HG03460 (cell line): ENCODE measurements around the gene ITIH3.
"Not testable (repeated sequence)": the region's sequence is repeated elsewhere in the genome, so short reads cannot be mapped to it uniquely, and the experiment has no call there.

Source experiments
- ATAC-seq: cut with Tn5 transposase; IDR thresholded peaks from one replicate; pipeline ENCODE4 v1.9.1; 2021; ENCODE audit not compliant: unreplicated experiment

ITIH3 gene, protein sequence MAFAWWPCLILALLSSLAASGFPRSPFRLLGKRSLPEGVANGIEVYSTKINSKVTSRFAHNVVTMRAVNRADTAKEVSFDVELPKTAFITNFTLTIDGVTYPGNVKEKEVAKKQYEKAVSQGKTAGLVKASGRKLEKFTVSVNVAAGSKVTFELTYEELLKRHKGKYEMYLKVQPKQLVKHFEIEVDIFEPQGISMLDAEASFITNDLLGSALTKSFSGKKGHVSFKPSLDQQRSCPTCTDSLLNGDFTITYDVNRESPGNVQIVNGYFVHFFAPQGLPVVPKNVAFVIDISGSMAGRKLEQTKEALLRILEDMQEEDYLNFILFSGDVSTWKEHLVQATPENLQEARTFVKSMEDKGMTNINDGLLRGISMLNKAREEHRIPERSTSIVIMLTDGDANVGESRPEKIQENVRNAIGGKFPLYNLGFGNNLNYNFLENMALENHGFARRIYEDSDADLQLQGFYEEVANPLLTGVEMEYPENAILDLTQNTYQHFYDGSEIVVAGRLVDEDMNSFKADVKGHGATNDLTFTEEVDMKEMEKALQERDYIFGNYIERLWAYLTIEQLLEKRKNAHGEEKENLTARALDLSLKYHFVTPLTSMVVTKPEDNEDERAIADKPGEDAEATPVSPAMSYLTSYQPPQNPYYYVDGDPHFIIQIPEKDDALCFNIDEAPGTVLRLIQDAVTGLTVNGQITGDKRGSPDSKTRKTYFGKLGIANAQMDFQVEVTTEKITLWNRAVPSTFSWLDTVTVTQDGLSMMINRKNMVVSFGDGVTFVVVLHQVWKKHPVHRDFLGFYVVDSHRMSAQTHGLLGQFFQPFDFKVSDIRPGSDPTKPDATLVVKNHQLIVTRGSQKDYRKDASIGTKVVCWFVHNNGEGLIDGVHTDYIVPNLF

DNA sequence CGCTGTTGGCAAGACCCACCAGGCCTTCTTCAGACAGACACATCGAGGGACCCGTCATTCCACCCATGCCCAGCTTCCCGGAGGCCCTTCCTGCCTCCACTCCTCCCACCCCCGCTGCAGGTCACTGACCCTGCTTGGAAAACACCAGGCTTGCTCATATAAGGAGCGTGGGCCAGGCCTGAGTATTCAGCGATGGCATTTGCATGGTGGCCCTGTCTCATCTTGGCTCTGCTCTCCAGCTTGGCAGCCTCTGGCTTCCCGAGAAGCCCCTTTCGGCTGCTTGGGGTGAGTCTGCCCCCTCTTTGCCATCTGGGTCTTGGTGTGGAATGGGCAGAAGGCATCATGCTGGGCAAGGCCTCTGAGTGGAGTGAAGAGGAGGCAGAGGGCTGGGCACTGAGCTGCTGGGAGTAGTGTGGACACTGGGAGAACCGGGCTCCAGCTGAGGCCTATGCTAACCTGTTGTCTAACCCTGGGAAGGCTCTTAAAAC lies at the start of gene ITIH3:
Gene ITIH3, plus strand, starts transcription at position 185 of the 488 bp plus-strand sequence. Its CDS starts 8 bp downstream, at position 193.
- ATAC-seq: no peak

DNA sequence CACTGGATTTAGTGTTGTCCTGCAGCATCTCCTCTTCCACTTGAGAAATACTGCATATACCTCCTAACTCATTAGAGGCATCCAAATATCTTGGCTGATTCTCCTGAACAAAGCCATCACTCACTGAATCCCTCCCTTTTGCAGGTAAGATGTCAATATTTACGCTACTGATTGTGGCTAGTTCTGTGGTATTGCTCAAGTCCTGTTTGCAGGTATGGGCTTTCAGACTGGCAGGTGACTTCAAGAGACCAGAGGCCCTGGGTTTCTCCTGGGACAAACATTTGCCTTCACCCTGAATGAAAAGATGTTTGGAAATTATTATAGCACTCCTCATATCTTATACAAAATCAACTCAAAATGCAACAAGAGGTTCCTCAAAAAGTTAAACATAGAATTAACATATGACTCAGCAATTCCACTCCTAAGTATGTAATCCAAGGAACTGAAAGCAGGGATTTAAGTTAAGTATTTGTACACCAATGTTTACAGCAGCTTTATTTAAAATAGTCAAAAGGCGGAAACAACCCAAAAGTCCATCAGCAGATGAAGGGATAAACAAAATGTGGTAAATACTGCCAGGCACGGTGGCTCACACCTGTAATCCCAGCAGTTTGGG lies 42.4 kb upstream of the ITIH3 start:
- ATAC-seq: no peak

DNA sequence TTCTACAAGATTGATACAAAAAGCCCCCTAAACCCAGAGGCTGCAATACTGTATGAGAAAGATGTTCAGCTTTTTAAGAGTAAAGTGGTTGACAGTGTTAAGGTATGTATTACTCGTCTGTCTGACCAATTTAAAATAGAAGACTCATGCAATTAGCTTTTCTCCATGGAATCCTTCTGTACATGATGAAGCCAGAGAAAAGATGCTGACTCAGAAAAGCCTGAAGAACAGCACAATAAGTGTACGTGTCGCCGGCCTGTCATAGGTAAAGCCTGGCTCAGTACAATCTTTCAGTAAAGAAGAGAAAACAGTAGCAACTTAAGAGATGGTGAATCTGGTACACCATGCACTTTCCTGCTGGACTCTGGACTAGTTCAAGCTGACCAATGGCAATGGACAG lies 40.2 kb upstream of the ITIH3 start:
- no peak for ATAC-seq

DNA sequence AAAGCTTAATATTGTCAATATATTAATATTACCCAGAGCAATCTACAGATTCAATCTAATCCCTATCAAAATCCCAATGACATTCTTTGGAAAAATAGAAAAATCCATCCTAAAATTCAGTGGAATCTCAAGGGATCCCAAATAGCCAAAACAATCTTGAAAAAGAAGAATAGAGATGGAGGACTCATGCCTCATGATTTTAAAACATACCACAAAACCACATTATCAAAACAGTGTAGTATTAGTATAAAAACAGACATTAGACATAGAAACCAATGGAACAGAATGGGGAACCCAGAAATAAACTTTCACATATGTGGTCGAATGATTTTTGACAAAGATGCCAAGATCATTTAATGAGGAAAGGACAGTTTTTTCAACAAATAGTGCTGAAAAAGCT lies 38.5 kb upstream of the ITIH3 start:
- ATAC-seq: no peak

DNA sequence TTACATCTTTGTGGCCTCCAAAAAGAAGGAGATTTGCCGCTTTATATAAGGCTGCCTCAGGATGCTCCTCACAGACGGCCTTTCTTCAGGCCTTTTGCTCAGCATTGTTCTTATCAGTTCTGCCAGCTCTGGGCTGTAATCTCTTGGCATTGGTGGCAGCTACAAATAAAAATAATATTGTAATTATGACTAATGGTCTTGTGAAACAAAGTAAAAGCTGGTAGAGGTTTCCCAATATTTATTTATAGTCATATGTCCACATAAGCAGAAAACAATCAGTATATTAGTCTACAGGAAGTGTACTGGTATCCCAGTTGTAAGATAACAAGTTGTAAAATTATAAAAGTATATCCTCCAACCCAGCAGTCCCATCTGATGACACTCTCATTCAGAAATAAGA lies 31.1 kb upstream of the ITIH3 start:
- ATAC-seq: no peak

DNA sequence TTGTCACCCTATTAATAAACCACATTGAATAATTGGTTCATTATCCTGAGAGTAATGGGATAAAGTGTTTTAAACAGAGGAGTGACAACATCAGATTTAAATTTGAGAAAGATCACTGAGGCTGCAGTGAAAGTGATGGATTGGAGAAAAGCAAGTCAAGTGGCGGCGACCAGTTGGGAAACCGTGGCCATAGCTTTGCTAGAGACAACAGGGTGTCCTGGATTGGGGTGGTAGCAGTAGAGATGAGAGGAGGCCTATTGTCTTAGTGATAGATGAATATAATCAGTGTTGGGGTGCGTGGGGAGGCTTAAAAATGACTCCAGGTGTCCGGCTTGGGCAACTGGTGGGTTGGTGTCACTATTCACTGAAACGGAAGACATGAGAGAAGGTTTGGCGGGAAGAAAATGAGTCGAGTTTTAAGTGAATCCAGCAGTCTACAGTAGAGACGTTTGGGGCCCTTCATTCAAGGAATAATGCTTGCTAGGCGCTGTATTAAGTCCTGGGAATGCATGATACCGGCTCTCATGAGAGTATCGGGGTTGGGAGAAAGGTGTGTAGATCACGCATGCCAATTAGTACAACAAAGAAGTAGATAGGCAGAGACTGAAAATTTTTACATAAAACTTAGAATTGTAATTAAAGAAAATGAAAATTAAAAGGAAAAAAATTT lies 24.7 kb upstream of the ITIH3 start:
- no peak for ATAC-seq

DNA sequence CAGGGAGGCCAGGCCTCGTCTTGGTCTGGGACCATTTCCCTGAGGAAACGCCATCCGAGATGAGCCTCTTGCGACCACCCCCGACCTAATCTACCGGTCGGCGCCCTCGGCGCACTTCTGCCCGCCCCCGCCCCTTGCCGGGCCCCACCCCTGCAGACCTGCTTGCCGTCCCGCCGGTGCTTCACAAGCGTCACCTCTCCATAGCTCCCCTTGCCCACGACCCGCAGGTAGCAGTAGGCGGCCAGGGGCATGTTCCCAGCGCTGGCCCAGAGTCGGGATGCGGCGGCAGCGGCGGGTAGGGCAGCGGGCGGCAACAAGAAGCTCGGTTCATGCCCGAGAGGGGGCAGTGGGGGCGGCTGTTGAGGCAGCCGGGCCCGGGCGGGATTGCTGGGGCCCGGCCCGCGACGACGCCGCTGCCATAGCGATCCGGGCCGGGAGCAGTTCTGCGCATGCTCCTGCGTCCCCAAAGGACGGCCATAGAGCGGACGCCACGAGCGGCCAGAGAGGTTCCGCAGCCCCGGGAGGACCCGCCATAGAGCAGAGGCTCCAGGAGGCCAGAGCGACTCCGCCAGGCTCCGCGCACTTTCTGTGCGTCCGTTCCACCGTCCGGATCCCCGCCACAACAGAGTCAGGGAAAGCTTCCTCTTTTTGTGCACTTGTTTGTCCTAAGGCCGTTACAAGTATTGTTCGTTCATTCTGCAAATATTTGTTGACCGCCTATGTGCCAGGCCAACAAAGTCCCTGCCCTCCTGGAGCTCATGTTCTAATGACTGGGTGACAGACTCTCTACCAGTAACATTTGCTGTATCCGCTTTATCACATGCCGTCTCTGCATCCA lies 23.9 kb upstream of the ITIH3 start, which contains the start of gene NEK4:
Gene NEK4, minus strand, starts transcription at position 445 of the 838 bp plus-strand sequence. Its CDS starts 194 bp downstream, at position 251.
- peak; percentile 86 for ATAC-seq

DNA sequence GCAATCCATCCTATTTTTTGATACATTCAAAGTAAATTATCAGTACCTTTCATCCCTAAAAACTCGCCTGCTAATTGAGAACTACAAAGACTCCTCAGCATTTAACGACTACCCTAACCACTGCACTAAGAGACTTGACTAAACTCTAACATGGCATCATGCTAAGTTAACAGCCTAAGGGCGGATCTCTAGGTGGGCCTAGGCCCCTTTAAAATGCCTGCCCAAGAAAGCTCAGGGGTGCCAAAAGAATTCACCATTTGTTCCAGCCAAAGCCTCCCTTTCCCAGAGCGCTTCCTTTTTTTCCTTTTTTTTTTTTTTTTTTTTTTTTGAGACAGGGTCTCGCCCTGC lies 23.3 kb upstream of the ITIH3 start:
- ATAC-seq: peak; percentile 20

DNA sequence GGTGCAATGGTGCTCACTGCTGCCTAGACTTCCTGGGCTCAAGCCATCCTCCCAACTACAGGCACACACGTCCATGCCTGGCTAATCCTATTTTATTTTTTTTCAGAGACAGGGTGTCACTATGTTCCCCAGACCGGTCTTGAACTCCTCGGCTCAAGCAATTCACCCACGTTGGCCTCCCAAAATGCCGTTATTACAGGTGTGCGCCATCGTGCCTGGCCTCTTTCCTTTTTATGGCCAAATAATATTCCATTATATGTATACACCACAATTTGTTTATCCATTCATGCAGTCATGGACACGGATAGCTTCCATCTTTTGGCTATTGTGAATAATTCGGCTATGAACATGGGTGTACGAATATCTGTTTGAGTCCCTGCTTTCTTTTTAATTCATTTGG lies 22.9 kb upstream of the ITIH3 start:
- no peak for ATAC-seq

DNA sequence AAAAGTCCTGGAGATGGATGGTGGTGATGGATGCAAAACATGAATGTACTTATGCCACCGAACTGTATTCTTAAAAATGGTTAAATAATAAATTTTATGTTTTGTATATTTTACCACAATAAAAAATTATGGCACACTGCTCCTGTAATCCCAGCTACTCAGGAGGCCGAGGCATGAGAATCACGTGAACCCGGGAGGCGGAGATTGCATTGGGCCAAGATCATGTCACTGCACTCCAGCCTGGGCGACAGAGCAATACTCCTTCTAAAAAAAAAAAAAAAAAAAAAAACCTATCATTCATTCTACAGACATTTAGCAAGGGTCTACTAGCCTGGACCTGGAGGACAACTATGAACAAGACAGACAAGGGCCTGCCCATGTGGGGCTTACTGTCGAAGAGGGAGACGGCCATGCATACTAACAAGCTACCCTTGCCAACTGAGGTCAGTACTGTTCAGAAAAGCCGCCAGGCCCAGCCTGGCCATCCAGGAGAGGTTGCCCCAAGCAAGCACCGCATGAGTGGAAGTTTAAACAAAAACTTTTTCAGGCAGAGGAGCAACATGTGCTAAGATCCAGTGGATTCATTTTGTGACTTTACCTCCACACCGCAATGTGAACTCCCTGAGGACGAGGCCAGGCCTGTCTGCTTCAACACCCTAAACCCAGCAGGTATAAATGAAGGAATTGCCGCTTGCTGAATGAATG lies 21.1 kb upstream of the ITIH3 start:
- no peak for ATAC-seq

DNA sequence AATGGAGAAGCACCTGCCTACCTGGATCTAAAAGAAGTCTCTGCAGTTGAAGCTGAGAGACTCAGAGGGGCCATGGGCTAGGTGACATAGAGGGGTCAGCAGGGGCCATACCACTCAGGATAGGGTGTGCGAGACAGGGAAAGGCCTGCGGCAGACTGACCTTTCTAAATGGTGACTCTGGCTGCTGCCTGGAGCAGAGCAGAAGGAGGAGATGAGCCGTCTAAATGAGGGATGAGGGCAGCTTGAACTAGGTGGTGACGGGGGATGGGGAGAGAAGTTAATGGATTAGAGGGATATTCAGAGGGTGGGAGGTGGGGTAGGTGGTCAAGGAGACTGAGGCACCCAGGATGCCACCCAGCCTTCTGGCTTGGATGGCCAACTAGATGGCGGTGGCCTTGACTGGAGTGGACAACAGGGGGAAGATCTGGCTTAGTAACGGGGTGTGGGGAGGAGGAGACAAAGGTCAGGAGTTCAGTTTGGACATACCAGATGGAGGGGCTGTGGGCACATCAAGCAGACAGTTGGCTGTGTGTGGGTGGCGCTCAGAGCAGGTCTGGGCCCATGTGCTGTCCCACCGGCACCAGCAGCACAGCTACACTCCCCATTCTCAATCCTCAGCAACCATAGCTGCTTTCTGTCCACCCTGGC lies 20.4 kb upstream of the ITIH3 start:
- ATAC-seq: no peak

DNA sequence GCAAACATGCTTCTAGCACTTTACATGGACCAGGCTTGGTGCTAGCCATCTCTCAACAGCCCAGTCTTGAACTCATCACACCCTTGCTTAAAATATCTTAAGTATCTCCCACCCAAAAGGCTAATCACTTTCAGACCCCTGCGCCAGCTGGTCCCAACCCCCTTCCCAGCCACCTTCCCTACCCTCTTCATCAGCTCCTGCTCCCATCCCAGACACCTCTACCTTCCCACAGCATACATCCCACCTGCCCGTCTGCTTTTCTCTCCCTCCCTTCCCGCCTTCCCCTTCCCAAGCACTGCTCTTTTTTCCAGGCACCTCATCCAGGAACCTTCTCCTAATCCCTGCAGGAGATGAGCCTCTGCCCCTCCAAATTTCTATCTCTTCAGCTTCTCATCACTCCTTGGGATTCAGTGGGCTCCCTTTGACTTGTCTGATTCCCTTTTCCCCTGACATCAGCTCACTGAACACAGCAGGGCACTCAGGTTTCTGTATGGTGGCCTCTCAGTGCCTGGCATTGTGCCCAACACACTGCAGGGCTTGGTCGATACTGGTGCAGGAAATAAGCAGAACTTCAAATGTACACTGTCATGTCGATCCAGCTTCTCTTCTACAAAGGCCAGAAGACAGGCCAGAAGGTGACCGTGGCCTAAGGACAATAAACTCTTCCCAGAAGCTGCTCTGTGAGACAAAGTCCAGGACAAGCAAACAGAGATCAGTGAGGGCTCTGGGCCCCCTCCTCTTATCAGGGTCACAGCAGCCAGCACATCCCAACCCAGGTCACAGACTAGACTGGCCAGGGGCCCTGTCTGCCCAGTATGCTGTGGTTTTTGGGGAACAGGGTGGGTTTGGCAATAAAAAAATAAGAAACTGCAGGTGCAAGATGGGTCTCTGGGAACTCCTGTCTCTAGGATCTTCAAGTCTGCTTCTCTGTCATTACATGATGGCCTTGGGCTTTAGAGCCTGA lies 19.4 kb upstream of the ITIH3 start:
- no peak for ATAC-seq

DNA sequence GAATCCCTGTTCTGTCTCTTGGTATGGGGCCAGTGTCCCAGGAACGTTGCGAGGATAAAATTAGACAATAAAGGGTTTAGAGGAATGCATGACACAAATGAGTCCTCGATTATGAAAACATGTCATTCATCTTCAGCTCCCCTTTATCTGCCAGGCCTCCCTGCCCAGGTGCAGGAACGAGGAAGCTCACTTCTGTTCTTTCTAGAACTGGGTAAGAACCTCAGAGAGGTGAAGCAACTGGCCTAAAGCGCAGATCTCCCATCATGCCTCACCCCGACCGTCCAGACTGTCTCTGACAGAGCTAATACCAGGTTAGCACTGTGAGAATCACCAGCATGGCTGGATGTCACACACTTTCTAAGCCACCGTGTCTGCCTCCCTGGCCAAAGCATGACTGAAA lies 18.7 kb upstream of the ITIH3 start:
- no peak for ATAC-seq

DNA sequence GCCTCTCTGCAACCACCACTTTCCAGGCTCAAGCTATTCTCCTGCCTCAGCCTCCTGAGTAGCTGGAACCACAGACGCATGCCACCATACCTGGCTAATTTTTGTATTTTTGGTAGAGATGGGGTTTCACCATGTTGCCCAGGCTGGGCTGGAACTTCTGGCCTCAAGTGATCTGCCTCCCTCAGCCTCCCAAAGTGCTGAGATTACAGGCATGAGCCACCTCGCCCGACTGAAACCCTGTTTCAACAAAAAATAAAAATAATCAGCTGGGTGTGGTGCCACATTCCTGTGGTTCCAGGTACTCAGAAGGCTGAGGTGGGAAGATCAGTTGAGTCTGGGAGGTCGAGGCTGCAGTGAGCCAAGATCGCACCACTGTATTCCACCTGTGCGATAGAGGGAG lies 18.1 kb upstream of the ITIH3 start:
- not testable (repeated sequence) for ATAC-seq

DNA sequence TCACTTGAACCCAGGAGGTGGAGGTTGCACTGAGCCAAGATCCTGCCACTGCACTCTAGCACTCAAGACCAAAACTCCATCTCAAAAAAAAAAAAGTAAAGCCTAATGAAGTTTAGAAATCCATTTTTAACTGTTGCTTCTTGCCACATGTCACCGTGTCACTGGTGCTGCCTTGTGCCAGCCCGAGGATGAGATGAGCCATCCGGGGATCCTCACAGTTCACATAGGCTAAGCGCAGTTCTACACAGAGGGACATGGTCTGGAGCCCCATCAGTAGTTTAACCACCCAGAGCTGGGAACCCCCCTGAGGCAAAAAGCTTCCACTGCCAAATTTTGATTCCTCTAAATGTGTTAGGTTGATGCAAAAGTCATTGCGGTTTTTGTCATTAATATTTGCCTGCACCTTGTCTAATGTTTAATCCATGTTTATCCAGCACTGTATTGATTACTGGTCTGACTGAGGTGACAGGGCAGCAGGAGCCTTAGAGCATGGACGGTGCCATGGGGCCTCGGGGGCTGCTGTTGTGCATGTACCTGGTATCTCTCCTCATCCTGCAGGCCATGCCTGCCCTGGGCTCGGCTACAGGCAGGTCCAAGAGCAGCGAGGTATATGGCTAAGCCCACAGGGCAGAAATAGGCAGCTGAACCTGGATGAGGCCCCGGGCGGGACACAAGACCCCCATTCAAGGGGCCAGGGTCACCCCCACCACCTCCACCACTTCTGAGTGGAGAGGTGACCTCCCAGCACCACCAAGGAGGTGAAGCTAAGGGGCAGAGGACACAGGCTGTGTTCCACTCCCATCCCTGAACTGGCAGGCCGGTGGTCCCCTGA lies 17.3 kb upstream of the ITIH3 start, which contains the start of gene ITIH1:
Gene ITIH1, plus strand, starts transcription at position 473 of the 832 bp plus-strand sequence. Its CDS starts 17 bp downstream, at position 490.
- ATAC-seq: no peak

DNA sequence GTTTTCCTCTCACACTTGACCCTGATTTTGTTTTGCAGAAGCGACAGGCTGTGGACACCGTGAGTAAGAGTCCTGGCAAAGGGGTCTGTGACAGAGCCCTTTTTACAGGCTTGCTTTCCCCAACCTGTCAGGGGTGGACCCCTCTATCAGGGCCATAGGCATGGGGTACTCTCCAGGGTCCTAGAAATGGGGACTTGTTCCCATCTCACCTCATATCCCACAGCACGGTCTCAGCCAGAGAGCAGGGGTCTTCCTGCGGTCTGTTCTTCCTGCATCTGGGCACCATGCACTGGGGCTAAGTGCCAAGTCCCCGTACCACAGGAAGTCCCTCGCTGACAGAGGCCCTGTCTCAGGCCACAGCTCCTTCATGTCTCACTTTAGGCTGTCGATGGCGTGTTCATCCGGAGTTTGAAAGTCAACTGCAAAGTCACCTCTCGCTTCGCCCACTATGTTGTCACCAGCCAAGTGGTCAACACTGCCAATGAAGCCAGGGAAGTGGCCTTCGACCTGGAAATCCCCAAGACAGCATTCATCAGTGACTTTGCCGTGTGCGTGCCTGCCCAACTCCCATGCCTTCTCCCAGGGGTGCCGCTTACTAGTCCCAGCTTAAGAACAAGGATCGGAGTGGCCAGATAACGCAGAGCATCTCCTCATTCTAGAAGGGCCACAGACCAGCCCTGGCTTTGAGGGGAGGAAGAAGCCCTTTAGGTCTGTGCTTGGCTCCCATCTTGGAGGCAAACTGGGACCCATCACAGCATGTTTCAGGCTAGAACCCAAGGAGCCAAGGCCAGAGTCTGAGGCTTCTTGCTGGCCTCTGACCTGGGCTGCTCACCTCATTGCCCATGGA lies 16.4 kb upstream of the ITIH3 start:
- ATAC-seq: no peak
